ENCODE results near the gene ATP6V0A4. TPM values are rescaled to one million over a fixed set of nuclear protein-coding genes. Genes with fewer than 3 reads are reported as not detected.

ATP6V0A4 gene
- total and polyA plus RNA-seq, 2 donors (not counting 1 experiment from before 2014, with no cell fraction given) = not detected

DNA sequence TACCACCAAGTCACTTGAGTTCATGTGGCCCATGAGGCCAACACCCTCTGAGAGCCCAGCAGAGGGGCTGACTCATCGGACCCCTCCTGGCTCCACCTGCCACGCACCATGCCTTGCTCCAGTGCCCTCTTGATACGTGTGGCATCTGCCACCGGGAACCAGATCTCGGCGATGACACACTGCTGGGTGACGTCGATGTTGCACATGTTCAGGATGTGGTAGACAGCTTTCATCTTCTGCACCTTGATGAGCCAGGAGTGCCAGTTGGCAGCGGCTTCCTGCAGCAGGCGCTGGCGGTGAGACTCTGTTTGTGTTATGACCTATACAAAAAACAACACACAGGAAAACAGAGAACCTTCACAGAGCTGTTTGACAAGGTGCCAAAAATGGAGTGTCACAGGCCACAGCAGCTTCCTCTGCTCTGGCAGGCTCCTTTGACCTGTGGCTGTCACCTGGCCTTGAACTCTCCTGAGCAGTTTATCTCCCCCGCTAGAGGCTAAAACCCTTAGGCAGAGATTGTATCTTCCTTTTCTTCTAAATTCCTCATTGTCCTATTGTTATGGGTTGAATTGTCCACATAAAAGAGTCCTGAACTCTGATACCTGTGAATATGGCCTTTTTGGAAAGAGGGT is 45.4 kb downstream of the ATP6V0A4 start:
- POLR2A ChIA-PET = no interaction called here
- intact Hi-C loops (cut with micrococcal nuclease) = no loop called here
- Histone ChIP-seq H3K27ac (ENCODE audit: low read length in 2 of 2) (no peak overlapping the region), H3K79me2 (ENCODE audit: control insufficient read depth, insufficient read depth, low read length) (no peaks in the 10 kb centered on the region), H3K36me3 (replicated peaks in 1 of 2; ENCODE audit: control extremely low read depth in 1 of 2, control insufficient read depth in 1 of 2, extremely low read depth in 1 of 2, insufficient read depth in 2 of 2, low read length in 1 of 2) (no peaks in the 10 kb centered on the region), H3K27me3 (replicated peaks in 1 of 4; ENCODE audit: control extremely low read depth in 1 of 4, control insufficient read depth in 3 of 4, insufficient read depth in 4 of 4, low read length in 3 of 4) (no peaks in the 10 kb centered on the region), H3K4me3 (ENCODE audit: control extremely low read depth in 1 of 5, extremely low read depth in 1 of 5, insufficient read depth in 1 of 5, low read depth in 2 of 5, low read length in 4 of 5) (no peak overlapping the region), H3K9ac (ENCODE audit: low read length) (no peak overlapping the region), H4K20me1 (ENCODE audit: control insufficient read depth, insufficient read depth, low read length, poor library complexity, severe bottlenecking) (no peaks in the 10 kb centered on the region), H3K4me1 (ENCODE audit: control insufficient read depth in 2 of 2, insufficient read depth in 2 of 2, low read length in 2 of 2) (peaks cover 0 to 2% of the 10 kb centered on the region in 2 donors), H3K4me2 (replicated peaks; ENCODE audit: low read depth, low read length, poor library complexity, severe bottlenecking) (no peak overlapping the region), H3K9me3 (ENCODE audit: control extremely low read depth in 1 of 3, control insufficient read depth in 2 of 3, insufficient read depth in 1 of 3, low read length in 2 of 3) (peaks cover 0 to 9% (median 0%) of the 10 kb centered on the region in 3 donors), H2AFZ (ENCODE audit: insufficient read depth, low read depth, low read length, poor library complexity, severe bottlenecking) (peak overlapping the region; percentile 56)
- CTCF ChIA-PET = no interaction called here
- peaks cover 8% of the 10 kb centered on the region for H3K27me3 Mint-ChIP-seq
- H3K4me3 Mint-ChIP-seq = no peak overlapping the region
- TF ChIP-seq, protein P1, sequence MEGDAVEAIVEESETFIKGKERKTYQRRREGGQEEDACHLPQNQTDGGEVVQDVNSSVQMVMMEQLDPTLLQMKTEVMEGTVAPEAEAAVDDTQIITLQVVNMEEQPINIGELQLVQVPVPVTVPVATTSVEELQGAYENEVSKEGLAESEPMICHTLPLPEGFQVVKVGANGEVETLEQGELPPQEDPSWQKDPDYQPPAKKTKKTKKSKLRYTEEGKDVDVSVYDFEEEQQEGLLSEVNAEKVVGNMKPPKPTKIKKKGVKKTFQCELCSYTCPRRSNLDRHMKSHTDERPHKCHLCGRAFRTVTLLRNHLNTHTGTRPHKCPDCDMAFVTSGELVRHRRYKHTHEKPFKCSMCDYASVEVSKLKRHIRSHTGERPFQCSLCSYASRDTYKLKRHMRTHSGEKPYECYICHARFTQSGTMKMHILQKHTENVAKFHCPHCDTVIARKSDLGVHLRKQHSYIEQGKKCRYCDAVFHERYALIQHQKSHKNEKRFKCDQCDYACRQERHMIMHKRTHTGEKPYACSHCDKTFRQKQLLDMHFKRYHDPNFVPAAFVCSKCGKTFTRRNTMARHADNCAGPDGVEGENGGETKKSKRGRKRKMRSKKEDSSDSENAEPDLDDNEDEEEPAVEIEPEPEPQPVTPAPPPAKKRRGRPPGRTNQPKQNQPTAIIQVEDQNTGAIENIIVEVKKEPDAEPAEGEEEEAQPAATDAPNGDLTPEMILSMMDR (IDR thresholded peaks at IDR 0.05) = no peak
- TF ChIP-seq EZH2 (IDR thresholded peaks at IDR 0.05; ENCODE audit: borderline replicate concordance, insufficient read depth, low read depth, low read length, poor library complexity, severe bottlenecking) = no peak
- ATAC-seq (ENCODE audit: low read depth) (peak; percentile 75), DNase-seq (peak; percentile 49)
- peak overlapping the region; percentile 33 for H3K27ac Mint-ChIP-seq
- 1% methylated on average over 10 of the region's 12 CpGs for WGBS (ENCODE audit: insufficient coverage)
- no peaks in the 10 kb centered on the region for H3K9me3 Mint-ChIP-seq (ENCODE audit: insufficient read depth)
- no peaks in the 10 kb centered on the region for H3K4me1 Mint-ChIP-seq

DNA sequence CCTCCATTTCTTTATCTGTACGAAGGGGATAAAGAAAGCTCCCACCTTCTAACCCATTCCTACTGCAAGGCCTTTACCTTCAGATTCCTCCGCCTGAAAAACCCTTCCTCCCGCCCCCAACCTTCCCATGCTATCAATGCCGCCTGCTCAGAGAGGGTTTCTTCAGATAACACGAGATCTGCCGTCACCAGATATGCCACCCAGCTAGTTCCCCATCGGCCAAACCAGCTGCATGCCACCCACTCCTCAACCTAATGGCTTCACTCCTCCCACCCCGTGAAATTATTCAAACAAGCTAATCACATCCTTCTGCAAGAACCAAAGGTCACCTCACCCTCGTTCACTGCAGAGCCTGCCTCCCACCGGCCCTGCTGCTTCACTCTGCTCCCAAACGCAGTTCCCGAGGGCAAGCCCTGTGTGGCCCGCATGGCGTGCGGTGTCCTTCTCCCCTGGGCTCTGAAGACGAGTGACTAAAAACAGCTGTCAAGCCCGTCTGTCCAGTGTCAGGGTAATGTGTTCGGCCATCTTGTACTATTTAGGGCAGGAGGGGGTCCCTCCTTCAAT is 47.0 kb downstream of the ATP6V0A4 start:
- no peak overlapping the region for H3K4me2 ChIP-seq (replicated peaks; ENCODE audit: low read depth, low read length, poor library complexity, severe bottlenecking)
- H3K4me3 ChIP-seq (ENCODE audit: control extremely low read depth in 1 of 5, extremely low read depth in 1 of 5, insufficient read depth in 1 of 5, low read depth in 2 of 5, low read length in 4 of 5) = no peak overlapping the region
- peaks cover 8% of the 10 kb centered on the region for H3K27me3 Mint-ChIP-seq
- POLR2A ChIA-PET = no interaction called here
- H3K27ac Mint-ChIP-seq = no peak overlapping the region
- no peaks in the 10 kb centered on the region for H4K20me1 ChIP-seq (ENCODE audit: control insufficient read depth, insufficient read depth, low read length, poor library complexity, severe bottlenecking)
- ATAC-seq (ENCODE audit: low read depth) (no peak), DNase-seq (no peak)
- peaks cover 0 to 9% (median 0%) of the 10 kb centered on the region in 3 donors for H3K9me3 ChIP-seq (ENCODE audit: control extremely low read depth in 1 of 3, control insufficient read depth in 2 of 3, insufficient read depth in 1 of 3, low read length in 2 of 3)
- H3K79me2 ChIP-seq (ENCODE audit: control insufficient read depth, insufficient read depth, low read length) = no peaks in the 10 kb centered on the region
- no peak overlapping the region for H2AFZ ChIP-seq (ENCODE audit: insufficient read depth, low read depth, low read length, poor library complexity, severe bottlenecking)
- no peaks in the 10 kb centered on the region for H3K36me3 ChIP-seq (replicated peaks in 1 of 2; ENCODE audit: control extremely low read depth in 1 of 2, control insufficient read depth in 1 of 2, extremely low read depth in 1 of 2, insufficient read depth in 2 of 2, low read length in 1 of 2)
- CTCF ChIA-PET = no interaction called here
- no peak overlapping the region for H3K9ac ChIP-seq (ENCODE audit: low read length)
- TF ChIP-seq, protein P1 (IDR thresholded peaks at IDR 0.05) = no peak
- TF ChIP-seq EZH2 (IDR thresholded peaks at IDR 0.05; ENCODE audit: borderline replicate concordance, insufficient read depth, low read depth, low read length, poor library complexity, severe bottlenecking) = no peak
- H3K27me3 ChIP-seq (replicated peaks in 1 of 4; ENCODE audit: control extremely low read depth in 1 of 4, control insufficient read depth in 3 of 4, insufficient read depth in 4 of 4, low read length in 3 of 4) = no peaks in the 10 kb centered on the region
- H3K4me1 Mint-ChIP-seq = no peaks in the 10 kb centered on the region
- H3K4me1 ChIP-seq (ENCODE audit: control insufficient read depth in 2 of 2, insufficient read depth in 2 of 2, low read length in 2 of 2) = peaks cover 0 to 2% of the 10 kb centered on the region in 2 donors
- no peak overlapping the region for H3K4me3 Mint-ChIP-seq
- no peak overlapping the region for H3K27ac ChIP-seq (ENCODE audit: low read length in 2 of 2)
- intact Hi-C loops (cut with micrococcal nuclease) = no loop called here
- H3K9me3 Mint-ChIP-seq (ENCODE audit: insufficient read depth) = no peaks in the 10 kb centered on the region
- WGBS (ENCODE audit: insufficient coverage) = 94% methylated on average over 16 of the region's 18 CpGs

Measured in B cell (primary cell).